NCI-H1092 treated with DMSO at 0.1 percent for 48 hours (cell line): Measurements from ENCODE around the gene RNF4.

Experiments
- DNase-seq: peaks from one replicate; lab custom pipeline; 2025; lab: John Stamatoyannopoulos, UW

RNF4 gene

DNA sequence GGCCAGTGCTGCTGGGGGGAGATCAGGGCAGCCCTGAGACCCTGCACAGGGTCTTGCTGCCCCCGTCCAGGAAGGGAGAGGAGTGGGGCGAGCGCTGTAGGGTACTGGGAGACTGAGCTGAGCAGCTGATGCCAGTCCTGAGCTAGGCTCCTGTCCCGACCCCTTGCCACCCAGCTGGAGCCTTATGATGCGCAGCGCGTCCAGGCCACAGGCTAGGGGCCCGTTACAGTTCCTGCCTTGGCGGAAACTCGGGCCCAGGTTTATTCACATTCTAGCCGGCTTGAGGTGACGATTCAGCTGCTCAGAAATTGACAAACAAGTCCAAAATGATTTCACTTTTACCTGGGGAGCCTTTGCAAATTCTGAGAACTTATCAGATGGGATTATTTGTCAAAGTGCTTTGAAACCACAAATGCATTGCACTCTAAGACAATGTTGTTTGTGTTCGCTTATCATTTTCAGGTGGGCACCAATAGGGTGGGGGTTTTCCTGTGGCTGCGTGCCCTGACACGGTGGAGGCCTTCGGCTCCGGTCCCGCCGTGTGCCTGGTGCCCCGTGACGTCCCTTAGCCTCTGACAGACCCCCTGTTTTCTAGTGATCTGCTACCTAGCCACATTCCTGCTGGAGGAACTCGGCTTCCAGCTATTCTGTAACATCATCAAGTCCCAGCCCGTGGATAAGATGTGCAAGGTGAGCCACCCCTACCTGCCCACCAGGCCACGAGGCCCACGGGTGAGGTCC is 31.3 kb upstream of the RNF4 start:
- no peak for DNase-seq

- no peak for DNase-seq
Observed at GRCh38 chr4:2438822-2439718, 29.8 kb upstream of the RNF4 start.

DNA sequence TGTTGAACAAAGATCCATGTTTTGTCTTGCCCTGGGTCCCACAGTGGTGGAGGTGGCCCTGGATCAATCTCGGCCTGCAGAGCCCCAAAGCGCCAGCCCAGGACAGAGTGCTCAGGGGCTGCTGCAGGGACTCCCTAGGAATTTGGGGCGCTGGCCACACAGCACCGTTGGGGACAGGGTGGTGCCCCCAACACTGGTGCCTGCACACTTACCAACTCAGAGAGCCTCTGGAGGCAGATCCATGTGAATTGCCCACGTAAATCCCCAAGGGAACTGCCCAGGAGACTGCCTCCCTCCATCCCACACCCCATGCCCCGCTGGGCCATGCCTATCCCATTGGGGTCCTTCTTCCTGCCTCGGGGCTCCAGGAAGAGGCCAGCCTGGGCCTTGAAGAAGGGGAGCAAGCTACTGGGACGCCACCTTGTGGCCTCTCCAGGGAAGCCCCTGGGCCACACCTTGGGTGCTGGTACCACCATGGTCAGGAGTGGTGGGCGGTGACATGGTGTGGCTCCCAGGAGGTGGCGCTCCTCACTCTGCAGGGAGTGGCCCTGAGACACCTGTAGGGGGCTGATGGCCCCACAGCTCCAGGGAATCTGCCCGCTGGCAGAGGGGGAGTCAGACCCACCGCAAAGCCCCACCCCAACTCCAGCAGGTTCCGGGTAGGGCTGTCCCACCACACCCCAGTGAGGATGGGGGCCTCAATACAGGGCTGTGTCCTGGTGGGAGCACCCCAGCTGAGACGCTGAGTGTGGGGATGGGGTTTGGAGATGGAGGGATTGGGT is 27.3 kb upstream of the RNF4 start:
- DNase-seq, result peak; percentile 64

DNA sequence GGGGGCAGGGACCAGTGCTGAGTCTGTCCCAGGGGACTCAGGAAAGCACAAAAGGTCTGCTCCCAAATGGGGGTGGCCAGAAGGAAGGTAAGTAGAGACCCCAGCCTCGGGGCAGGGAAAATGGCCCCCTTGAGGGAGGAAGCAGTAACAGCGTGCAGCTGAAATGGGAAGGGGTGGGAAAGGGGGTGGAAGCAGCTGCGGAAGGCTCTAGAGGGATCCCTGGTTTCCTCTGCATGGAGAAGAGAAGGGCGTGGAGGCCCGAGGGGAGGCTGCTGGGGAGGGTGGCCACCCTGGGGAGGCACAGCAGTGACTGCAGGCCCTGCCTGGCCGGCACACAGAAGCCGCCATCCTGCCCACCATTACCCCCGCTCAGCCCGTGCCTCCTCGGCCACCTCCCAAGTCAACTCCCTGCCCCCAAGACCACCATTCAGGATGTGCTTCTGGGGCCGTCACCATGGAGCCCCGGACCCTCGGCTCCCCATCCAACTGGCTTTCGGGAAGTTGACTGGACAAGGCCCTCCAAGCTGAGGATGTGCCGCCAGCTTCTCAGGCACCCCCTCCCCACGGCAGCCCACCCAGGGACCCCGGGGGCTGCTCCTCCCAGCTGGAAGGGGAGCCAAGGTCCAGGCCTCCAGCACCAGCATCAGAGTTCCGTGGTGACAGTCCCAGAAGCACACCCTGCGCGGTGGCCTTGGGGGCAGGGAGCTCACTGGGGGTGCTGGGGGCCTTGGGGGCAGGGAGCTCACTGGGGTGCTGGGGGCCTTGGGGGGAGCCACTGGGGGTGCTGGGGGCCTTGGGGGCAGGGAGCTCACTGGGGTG is 26.5 kb upstream of the RNF4 start:
- DNase-seq, result no peak

DNA sequence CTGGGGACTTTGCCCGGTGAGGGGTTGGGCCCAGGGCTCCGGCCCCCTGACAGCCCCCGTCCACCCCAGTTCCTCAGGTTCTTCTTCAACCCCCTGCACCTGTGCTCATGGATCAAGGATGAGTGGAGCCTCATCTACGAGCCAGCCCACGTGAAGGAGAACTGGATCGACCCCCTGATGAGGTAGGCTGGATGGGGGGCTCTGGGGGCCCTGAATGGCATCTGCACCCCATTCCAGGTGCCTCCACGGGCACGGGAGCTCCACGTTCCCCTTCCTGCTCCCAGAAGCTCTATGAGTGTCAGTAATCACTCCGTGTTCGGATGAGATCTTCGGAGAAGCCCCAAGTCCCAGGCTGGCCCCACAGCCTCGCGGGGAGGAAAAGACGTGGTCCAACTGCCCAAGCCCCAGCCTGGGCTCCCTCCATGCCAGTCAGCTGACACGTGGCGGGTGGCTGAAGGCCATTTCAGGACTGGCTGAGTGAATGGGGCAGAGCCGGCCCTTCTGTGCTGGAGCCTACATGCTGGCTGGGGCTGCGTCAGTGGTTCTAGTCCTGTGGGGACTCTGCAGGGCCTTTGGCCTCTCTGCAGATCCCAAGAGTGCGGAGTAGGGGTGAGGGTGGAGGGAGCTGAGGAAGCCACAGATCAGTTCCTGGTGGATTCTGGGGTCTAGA is 25.7 kb upstream of the RNF4 start:
- no peak for DNase-seq

DNA sequence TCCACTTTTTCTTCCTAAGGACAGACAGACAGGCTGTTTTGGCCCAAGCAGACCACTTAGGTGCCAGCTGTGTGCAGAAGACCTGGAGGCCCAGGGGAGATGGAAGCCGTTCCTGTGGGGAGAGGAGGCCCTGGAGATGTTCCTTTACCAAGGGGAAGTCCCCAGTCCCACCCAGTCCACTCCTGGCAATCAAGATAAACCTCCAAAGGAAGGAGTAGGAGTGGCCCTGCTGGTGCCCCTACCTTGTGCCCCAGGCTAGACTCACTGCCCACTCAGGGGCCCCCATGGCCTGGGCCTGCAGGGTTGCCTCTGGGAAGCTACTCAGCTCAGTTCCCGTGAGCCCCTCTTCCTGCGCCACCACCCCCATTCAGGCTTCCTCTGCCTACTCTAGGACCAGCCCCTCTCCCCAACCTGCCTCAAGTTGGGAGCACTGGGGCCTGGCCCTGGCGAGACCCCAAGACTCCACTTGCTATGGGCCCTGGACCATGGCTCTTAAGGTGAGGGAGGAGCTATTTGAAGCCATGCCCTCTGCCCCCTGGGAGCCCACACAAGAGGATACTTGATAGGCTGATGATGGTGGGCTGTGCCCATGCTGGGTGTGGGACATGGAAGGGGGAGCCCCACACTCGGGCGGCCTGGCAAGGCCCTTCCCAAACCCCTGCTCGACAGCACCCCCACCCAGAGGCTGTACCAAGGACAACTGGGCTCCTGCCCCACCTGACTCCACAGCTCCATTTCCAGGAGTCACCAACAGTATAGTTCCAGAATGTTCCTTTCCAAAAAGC is 24.8 kb upstream of the RNF4 start:
- DNase-seq, result no peak

- DNase-seq, result no peak
Observed at GRCh38 chr4:2445130-2445529, 23.8 kb upstream of the RNF4 start.

GRCh38 chr4:2445571-2445970 is 23.3 kb upstream of the RNF4 start:
- no peak for DNase-seq

- DNase-seq, result no peak
Observed at GRCh38 chr4:2446656-2447564, 22.0 kb upstream of the RNF4 start.

DNA sequence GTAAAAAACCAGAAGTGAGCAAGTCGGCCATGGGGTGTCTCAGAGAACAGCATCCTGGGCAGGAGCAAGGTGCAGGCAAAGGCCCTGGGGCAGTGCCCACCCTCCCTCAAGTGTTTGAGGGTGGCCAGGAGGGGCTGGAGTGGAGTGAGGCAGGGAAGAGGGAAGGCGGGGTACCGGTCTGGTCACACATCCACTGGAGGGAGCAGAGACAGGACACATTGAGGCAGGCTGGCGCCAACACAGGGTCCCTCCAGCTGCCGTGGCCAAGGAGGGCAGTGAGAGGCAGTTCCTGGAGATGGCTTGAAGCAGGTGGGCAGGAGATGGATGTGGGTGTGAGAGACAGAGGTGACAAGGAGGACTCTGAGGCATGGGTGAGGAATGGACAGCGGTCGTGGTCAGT is 20.3 kb upstream of the RNF4 start:
- no peak for DNase-seq

DNA sequence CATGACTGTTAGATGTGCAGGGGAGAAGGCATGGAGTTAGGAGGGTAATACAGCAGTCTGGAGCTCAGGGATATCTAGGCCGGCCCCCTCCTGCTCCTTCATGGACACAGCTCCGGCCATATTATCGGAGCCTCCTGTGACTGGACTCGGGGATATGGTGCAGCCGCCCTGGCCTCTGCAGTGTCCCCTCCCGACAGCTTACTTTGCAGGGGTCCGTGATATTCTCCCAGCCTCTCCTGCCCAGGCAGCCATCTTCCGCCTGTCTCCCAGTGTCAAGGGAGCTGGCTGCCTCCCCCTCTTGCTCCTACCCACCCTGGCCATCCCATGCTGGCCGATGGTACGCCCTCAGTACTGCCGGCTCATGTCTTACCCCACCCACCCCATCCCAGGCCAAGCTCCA is 19.9 kb upstream of the RNF4 start:
- DNase-seq, result no peak

DNA sequence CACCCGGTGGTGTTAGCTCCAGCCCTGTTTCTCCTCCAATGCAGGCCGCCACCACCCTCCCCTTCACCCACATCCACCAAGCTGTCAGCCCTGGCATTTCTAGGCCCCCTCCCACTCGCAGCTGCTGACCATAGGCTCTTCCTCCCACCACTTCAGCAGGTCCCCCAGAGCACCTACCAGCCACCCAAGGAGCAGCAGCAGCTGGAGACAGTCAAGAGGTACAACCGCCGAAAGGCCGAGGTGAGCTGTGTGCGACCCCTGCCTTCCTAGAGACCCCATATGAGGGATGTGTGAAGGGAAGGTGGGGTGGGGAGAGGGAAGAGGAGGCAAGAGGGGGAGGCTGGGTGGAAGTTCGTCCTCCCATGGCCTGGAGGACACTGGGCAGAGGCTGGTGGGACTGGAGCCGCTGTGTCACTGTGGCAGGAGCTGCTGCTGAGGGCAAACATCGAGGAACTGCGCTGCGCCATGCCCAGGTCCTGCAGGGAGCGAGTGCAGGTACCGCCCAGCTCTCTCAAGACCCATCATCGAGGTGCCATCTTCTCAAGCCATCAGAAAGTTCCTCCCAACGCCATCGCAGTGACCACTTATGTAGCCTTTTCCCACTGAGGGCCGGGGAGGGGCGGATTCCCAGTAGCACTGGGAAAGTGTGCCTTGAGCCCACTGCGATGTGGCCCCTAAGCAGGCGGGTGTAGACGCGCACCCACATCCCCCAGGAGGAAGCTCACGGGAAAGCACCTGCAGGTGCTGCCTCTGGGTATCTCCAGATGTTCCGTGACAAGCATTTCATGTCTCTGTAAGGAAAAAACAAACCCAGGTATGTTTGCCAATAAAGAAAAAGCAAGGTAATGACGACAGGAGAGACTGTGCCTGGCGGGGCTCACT is 19.2 kb upstream of the RNF4 start:
- no peak for DNase-seq

DNA sequence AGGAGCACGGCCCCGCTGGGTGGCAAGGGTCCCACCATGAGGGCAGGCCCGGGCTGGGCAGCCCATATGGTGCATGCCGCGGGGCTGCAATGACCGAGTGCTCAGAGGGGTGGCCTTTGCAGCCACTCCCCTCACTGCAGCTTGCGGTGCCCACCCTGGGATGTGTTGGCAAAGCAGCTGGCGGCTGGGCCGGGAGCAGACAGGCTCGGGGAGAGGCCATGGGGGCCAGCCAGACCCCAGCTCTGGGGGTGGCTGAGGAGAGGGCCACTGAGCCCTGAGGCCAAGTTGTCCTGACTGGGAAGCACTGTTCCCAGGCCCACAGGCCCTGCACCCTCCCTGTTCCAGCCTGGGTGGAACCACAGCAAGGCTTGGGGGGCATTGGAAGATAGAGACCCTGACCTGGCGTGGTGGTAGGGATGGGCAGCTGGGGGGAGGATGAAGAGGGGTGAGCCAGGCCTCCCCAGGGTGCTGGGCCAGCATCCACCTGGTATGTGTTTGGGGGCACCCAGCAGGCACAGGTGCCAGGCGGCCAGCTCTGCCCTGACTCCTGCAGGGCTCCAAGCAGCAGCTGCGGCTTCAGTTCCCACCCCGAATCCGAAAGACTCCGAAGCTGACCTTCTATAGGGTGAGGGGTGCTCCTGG is 18.4 kb upstream of the RNF4 start:
- DNase-seq, result no peak

- DNase-seq, result no peak
Observed at GRCh38 chr4:2451036-2451520, 17.8 kb upstream of the RNF4 start.

- no peak for DNase-seq
Observed at GRCh38 chr4:2451821-2452785, 16.8 kb upstream of the RNF4 start.
